ENCODE data around the gene ZNF789. TPM values are rescaled to one million over a fixed set of nuclear protein-coding genes. Genes with fewer than 3 reads are reported as not detected.
A peak's percentile ranks its signal among the peaks of the same experiment; 100 is the strongest.

Gene ZNF789
- total and polyA plus RNA-seq, 10 of the 15 experiments (the other 5 are each of a cell fraction or from before 2014, with no cell fraction given), result 5.6 to 44.6 (median 21.3) TPM

GRCh38 chr7:99499721-99500636 lies 27.3 kb downstream of the ZNF789 start, which contains the start of gene ZNF394 (continued):
- TF ChIP-seq ZBTB40 (IDR thresholded peaks at IDR 0.05; ENCODE audit: borderline replicate concordance) (peak; percentile 96), ELK1 (IDR thresholded peaks at IDR 0.05; ENCODE audit: low read depth, low read length) (peak; percentile 76), CBFB (IDR thresholded peaks at IDR 0.05; ENCODE audit: low read depth) (peak; percentile 82; the same call in 1 of the 2 replicates), YY1 (IDR thresholded peaks at IDR 0.05; ENCODE audit: low read depth, low read length) (peak; percentile 5; the same call in 1 of the 2 replicates), ETV6 (conservative IDR thresholded peaks at IDR 0.05 in 1 of 2, IDR thresholded peaks at IDR 0.05 in 1 of 2; ENCODE audit: borderline replicate concordance in 1 of 2, low read depth in 1 of 2) (peak in 1 of 2 experiments; percentile 69; a peak in 2 of 4 replicates), ATF7 (IDR thresholded peaks at IDR 0.05; ENCODE audit: low read depth) (peak; percentile 75), DPF2 (IDR thresholded peaks at IDR 0.05) (0 out of 2 replicates have a peak, but pooled peaks have one; percentile 20), ATF3 (IDR thresholded peaks at IDR 0.05; ENCODE audit: borderline replicate concordance, extremely low read depth, low read depth, low read length) (no peak), POLR2AphosphoS5 (IDR thresholded peaks at IDR 0.05; ENCODE audit: low read length) (peak; percentile 97), SMAD5 (IDR thresholded peaks at IDR 0.05; ENCODE audit: low read depth) (peak; percentile 61; the same call in 1 of the 2 replicates), MYC (IDR thresholded peaks at IDR 0.05; ENCODE audit: insufficient read depth, insufficient read length, insufficient replicate concordance, low read length, severe bottlenecking) (peak; percentile 38), YBX1 (IDR thresholded peaks at IDR 0.05) (no peak), SP1 (IDR thresholded peaks at IDR 0.05; ENCODE audit: low read depth, low read length) (peak; percentile 50), ZNF274 (IDR thresholded peaks at IDR 0.05; ENCODE audit: insufficient read depth, insufficient read length) (no peak), WRNIP1 (IDR thresholded peaks at IDR 0.05; ENCODE audit: borderline replicate concordance, low read depth, low read length) (no peak), IKZF2 (IDR thresholded peaks at IDR 0.05) (peak in 1 of 2 experiments; percentile 39; a peak in 2 of 4 replicates), NBN (IDR thresholded peaks at IDR 0.05) (peak; percentile 93), JUND (IDR thresholded peaks at IDR 0.05; ENCODE audit: low read depth, low read length) (no peak), SREBF1 (IDR thresholded peaks at IDR 0.05; ENCODE audit: low read length) (peak; percentile 47; the same call in 1 of the 2 replicates), MAX (IDR thresholded peaks at IDR 0.05; ENCODE audit: low read depth, low read length) (peak; percentile 39; the same call in 1 of the 2 replicates), FOXK2 (IDR thresholded peaks at IDR 0.05) (0 out of 2 replicates have a peak, but pooled peaks have one; percentile 21), ASH2L (IDR thresholded peaks at IDR 0.05; ENCODE audit: borderline replicate concordance, low read depth) (peak; percentile 37; the same call in 1 of the 2 replicates), BHLHE40 (IDR thresholded peaks at IDR 0.05; ENCODE audit: borderline replicate concordance in 1 of 2, low read depth in 2 of 2, low read length in 1 of 2) (peak; percentile 87 to 94), RFX5 (IDR thresholded peaks at IDR 0.05; ENCODE audit: low read depth, low read length) (peak; percentile 30; the same call in 1 of the 2 replicates), TARDBP (IDR thresholded peaks at IDR 0.05; ENCODE audit: borderline replicate concordance) (peak; percentile 27; the same call in 1 of the 2 replicates)
